ENCODE measurements around the gene HRC. TPM values are rescaled to one million over a fixed set of nuclear protein-coding genes. Genes with fewer than 3 reads are reported as not detected.
"Not testable (repeated sequence)": the region's sequence is repeated elsewhere in the genome, so short reads cannot be mapped to it uniquely, and the experiment has no call there.

The HRC gene
- total RNA-seq, 1 donor from 2014 or later: 0.72 TPM

GRCh38 chr19:49128545-49129237 is 26.5 kb downstream of the HRC start:
- peak overlapping the region; percentile 66 for H3K4me3 Mint-ChIP-seq (ENCODE audit: unreplicated experiment)
- TF ChIP-seq CTCF (IDR thresholded peaks at IDR 0.05; ENCODE audit: unreplicated experiment): no peak

GRCh38 chr19:49127674-49128544 is 27.3 kb downstream of the HRC start:
- Mint-ChIP-seq H3K9me3 (ENCODE audit: unreplicated experiment) (no peaks in the 10 kb centered on the region), H3K27me3 (ENCODE audit: unreplicated experiment) (peaks cover 9% of the 10 kb centered on the region), H3K27ac (ENCODE audit: unreplicated experiment) (no peak overlapping the region), H3K4me3 (ENCODE audit: unreplicated experiment) (peak overlapping the region; percentile 82), H3K36me3 (ENCODE audit: low read depth, unreplicated experiment) (peaks cover 5% of the 10 kb centered on the region), H3K4me1 (ENCODE audit: unreplicated experiment) (peaks cover 8% of the 10 kb centered on the region)
- peak; percentile 95 for DNase-seq (ENCODE audit: low spot score)
- no peak for TF ChIP-seq CTCF (IDR thresholded peaks at IDR 0.05; ENCODE audit: unreplicated experiment)

More at GRCh38 chr19:49128545-49129237, 26.5 kb downstream of the HRC start:
- Mint-ChIP-seq H3K27me3 (ENCODE audit: unreplicated experiment) (peaks cover 9% of the 10 kb centered on the region), H3K4me1 (ENCODE audit: unreplicated experiment) (peaks cover 8% of the 10 kb centered on the region), H3K9me3 (ENCODE audit: unreplicated experiment) (no peaks in the 10 kb centered on the region), H3K36me3 (ENCODE audit: low read depth, unreplicated experiment) (peaks cover 5% of the 10 kb centered on the region), H3K27ac (ENCODE audit: unreplicated experiment) (no peak overlapping the region)
- DNase-seq (ENCODE audit: low spot score): no peak

DNA sequence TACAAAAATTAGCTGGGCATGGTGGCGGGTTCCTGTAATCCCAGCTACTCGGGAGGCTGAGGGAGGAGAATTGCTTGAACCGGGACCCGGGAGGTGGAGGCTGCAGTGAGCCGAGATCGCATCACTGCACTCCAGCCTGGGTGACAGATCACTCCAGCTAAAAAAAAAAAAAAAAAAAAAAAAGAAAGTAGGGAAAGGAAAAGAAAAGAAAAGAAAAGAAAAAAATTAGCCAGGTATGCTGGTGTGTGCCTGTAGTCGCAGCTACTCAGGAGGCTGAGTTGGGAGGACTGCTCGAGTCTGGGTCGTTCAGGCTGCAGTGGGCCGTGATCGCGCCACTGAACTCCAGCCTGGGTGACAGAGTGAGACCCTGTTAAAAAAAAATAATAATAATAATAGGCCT is 28.0 kb downstream of the HRC start:
- DNase-seq (ENCODE audit: low spot score); H3K27me3 Mint-ChIP-seq (ENCODE audit: unreplicated experiment); H3K27ac Mint-ChIP-seq (ENCODE audit: unreplicated experiment); H3K4me3 Mint-ChIP-seq (ENCODE audit: unreplicated experiment); H3K9me3 Mint-ChIP-seq (ENCODE audit: unreplicated experiment); H3K4me1 Mint-ChIP-seq (ENCODE audit: unreplicated experiment); H3K36me3 Mint-ChIP-seq (ENCODE audit: low read depth, unreplicated experiment): not testable (repeated sequence)

GRCh38 chr19:49126575-49126974 is 28.6 kb downstream of the HRC start:
- no peak for DNase-seq (ENCODE audit: low spot score)
- H3K9me3 Mint-ChIP-seq (ENCODE audit: unreplicated experiment): no peaks in the 10 kb centered on the region
- peaks cover 8% of the 10 kb centered on the region for H3K4me1 Mint-ChIP-seq (ENCODE audit: unreplicated experiment)
- H3K27ac Mint-ChIP-seq (ENCODE audit: unreplicated experiment): no peak overlapping the region
- peaks cover 9% of the 10 kb centered on the region for H3K27me3 Mint-ChIP-seq (ENCODE audit: unreplicated experiment)
- H3K4me3 Mint-ChIP-seq (ENCODE audit: unreplicated experiment): no peak overlapping the region
- peaks cover 5% of the 10 kb centered on the region for H3K36me3 Mint-ChIP-seq (ENCODE audit: low read depth, unreplicated experiment)
- TF ChIP-seq CTCF (IDR thresholded peaks at IDR 0.05; ENCODE audit: unreplicated experiment): no peak

DNA sequence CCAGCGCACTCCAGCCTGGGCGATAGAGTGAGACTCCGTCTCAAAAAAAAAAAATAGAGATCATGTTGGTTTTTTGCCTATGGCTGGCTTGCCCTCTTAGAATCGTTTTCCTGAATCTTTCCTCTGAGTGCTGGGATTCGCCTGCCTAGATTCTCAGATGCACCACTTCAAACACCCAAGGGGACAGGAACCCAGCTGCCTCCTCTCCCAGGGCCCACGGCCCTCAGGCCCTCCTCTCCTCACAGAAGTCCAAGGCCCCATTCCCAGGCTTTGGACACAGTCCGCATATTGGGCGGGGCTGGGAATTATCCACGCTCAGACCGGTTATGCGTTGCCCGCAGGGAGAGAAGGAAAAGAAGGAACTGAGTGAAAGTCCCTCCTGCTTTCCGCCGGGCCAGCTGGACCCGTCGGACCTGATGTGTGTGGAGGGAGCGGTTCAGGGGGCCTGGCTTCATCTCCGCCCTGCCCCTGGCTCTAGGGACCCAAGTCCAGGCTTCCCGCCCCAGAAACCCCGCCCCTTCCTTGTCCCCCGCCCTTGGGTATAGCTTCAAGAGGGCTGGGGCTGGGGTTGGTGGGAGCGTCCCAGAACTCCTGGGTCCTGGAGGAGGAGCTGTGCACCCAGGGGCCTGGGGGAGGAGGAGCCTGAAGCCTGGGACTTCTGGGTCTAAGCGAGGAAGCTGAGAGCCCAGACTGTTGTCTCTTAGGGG is 30.0 kb downstream of the HRC start:
- H3K36me3 Mint-ChIP-seq (ENCODE audit: low read depth, unreplicated experiment): peaks cover 9% of the 10 kb centered on the region
- H3K27ac Mint-ChIP-seq (ENCODE audit: unreplicated experiment): no peak overlapping the region
- H3K4me3 Mint-ChIP-seq (ENCODE audit: unreplicated experiment): no peak overlapping the region
- DNase-seq (ENCODE audit: low spot score): no peak
- H3K9me3 Mint-ChIP-seq (ENCODE audit: unreplicated experiment): no peaks in the 10 kb centered on the region
- peaks cover 15% of the 10 kb centered on the region for H3K4me1 Mint-ChIP-seq (ENCODE audit: unreplicated experiment)
- no peak for TF ChIP-seq CTCF (IDR thresholded peaks at IDR 0.05; ENCODE audit: unreplicated experiment)
- peaks cover 15% of the 10 kb centered on the region for H3K27me3 Mint-ChIP-seq (ENCODE audit: unreplicated experiment)

DNA sequence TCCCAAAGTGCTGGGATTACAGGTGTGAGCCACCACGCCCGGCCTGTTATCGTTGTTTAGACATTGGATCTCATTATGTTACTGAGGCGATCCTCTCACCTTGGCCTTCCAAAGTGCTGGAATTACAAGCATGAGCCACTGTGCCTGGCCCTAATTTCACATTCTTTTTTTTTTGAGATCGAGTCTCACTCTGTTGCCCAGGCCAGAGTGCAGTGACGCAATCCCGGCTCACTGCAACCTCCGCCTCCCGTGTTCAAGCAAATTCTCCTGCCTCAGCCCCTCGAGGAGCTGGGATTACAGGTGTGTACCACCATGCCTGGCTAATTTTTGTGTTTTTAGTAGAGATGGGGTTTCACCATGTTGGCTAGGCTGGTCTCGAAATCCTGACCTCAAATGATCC is 31.9 kb downstream of the HRC start:
- H3K9me3 Mint-ChIP-seq (ENCODE audit: unreplicated experiment); H3K4me3 Mint-ChIP-seq (ENCODE audit: unreplicated experiment); DNase-seq (ENCODE audit: low spot score); H3K27ac Mint-ChIP-seq (ENCODE audit: unreplicated experiment); H3K36me3 Mint-ChIP-seq (ENCODE audit: low read depth, unreplicated experiment): not testable (repeated sequence)
- H3K27me3 Mint-ChIP-seq (ENCODE audit: unreplicated experiment): peaks cover 12% of the 10 kb centered on the region
- H3K4me1 Mint-ChIP-seq (ENCODE audit: unreplicated experiment): peaks cover 11% of the 10 kb centered on the region

DNA sequence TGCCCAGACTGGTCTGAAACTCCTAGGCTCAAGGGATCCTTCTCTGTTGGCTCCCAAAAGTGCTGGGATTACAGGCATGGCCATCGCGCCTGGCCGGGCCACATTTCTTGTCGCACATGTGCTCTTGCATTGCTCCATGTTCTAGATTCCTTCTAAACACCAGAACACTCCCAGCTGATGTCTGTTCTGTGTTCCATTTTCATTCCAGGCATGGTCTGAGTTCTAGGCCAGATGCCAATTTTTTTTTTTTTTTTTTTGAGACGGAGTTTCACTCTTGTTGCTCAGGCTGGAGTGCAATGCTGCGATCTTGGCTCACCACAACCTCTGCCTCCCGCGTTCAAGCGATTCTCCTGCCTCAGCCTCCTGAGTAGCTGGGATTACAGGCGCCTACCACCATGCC is 33.4 kb downstream of the HRC start:
- DNase-seq (ENCODE audit: low spot score); H3K9me3 Mint-ChIP-seq (ENCODE audit: unreplicated experiment); H3K27ac Mint-ChIP-seq (ENCODE audit: unreplicated experiment); H3K36me3 Mint-ChIP-seq (ENCODE audit: low read depth, unreplicated experiment); H3K4me3 Mint-ChIP-seq (ENCODE audit: unreplicated experiment): not testable (repeated sequence)
- Mint-ChIP-seq H3K4me1 (ENCODE audit: unreplicated experiment) (peaks cover 11% of the 10 kb centered on the region), H3K27me3 (ENCODE audit: unreplicated experiment) (peaks cover 16% of the 10 kb centered on the region)
